Uterus (tissue), 4 donors: Measurements from ENCODE around the gene BMP6. TPM values are rescaled to one million over a fixed set of nuclear protein-coding genes. Genes with fewer than 3 reads are reported as not detected.

Experiments used
- DNase-seq, 2 donors: peaks; one replicate each; pipeline ENCODE4 v3.0.0-alpha.2; 2019 to 2020
- H3K27ac ChIP-seq, 2 donors: fragments of 200-600 bp; sonication (generic); 1 replicate in 1 of 2; 2 replicates in 1 of 2; pipeline ENCODE4 v1.5.1; 2016 to 2018
- H3K27me3 ChIP-seq, 2 donors: fragments of 200-600 bp; sonication (generic); one replicate each; pipeline ENCODE4 v1.5.1; 2018 to 2019; ENCODE audit warnings: control low read depth in 1 of 2
- H3K36me3 ChIP-seq, 2 donors: fragments of 200-600 bp; sonication (generic); one replicate each; pipeline ENCODE4 v1.5.1; 2019; ENCODE audit warnings: control low read depth in 1 of 2
- H3K4me1 ChIP-seq, 2 donors: fragments of 200-600 bp; sonication (generic); one replicate each; pipeline ENCODE4 v1.5.1; 2018 to 2019; ENCODE audit warnings: control low read depth in 1 of 2
- H3K4me3 ChIP-seq, 2 donors: fragments of 200-600 bp; sonication (generic); 1 replicate in 1 of 2; 2 replicates in 1 of 2; pipeline ENCODE4 v1.5.1; 2018 to 2019; ENCODE audit warnings: mild to moderate bottlenecking in 1 of 2
- H3K9me3 ChIP-seq, 2 donors: fragments of 200-600 bp; sonication (generic); one replicate each; pipeline ENCODE4 v1.5.1; 2019; ENCODE audit warnings: control low read depth in 1 of 2
- CTCF ChIP-seq, 4 experiments: fragments of 200-600 bp in 2 of 4; fragments of 450-650 bp in 2 of 4; sonication (generic) in 2 of 4; IDR thresholded peaks; one replicate each; pipeline ENCODE4 v1.5.1; 2016 to 2019; ENCODE audit warnings: antibody characterized with exemption in 4 of 4, mild to moderate bottlenecking in 2 of 4, moderate library complexity in 1 of 4
- POLR2A ChIP-seq, 2 donors: fragments of 450-650 bp; IDR thresholded peaks; one replicate each; pipeline ENCODE4 v1.6.1; 2016; ENCODE audit warnings: antibody characterized with exemption in 2 of 2, mild to moderate bottlenecking in 1 of 2, moderate library complexity in 1 of 2
- intact Hi-C: fragments of 100-400 bp; cut with DNase I; formaldehyde crosslinking; loops from one replicate; pipeline ENCODE4 v1.15.1; 2023; ENCODE audit warnings: low total_unique reads
- total RNA-seq, 4 donors: library from RNA; depleted of rRNA in 3 of 4; stranded (reverse); fragments of >200 nt in 3 of 4; gene quantifications; one replicate each; pipeline versions ENCODE4 v1.1.0 to v1.2.4, GENCODE V29; 2014 to 2023
- donor health status: DM: yes; HTN: yes; CAD: no.

The BMP6 gene
- total RNA-seq, 4 donors from 2014 or later = 2.2 to 8.5 (median 4.4) TPM

GRCh38 chr6:7684843-7685242 is 41.1 kb upstream of the BMP6 start:
- TF ChIP-seq POLR2A (IDR thresholded peaks at IDR 0.05) (no peak), CTCF (IDR thresholded peaks at IDR 0.05) (no peak)
- no peaks in the 10 kb centered on the region for H3K4me1 ChIP-seq
- intact Hi-C loops = no loop called here
- H3K27me3 ChIP-seq = no peaks in the 10 kb centered on the region
- no peak for DNase-seq
- H3K27ac ChIP-seq = no peak overlapping the region
- no peaks in the 10 kb centered on the region for H3K36me3 ChIP-seq
- H3K9me3 ChIP-seq = no peaks in the 10 kb centered on the region
- no peak overlapping the region for H3K4me3 ChIP-seq

- DNase-seq = no peak
- no peaks in the 10 kb centered on the region for H3K9me3 ChIP-seq
- TF ChIP-seq CTCF (IDR thresholded peaks at IDR 0.05) = no peak
- no peak for TF ChIP-seq POLR2A (IDR thresholded peaks at IDR 0.05)
- H3K36me3 ChIP-seq = no peaks in the 10 kb centered on the region
- H3K27ac ChIP-seq = no peak overlapping the region
- no peaks in the 10 kb centered on the region for H3K27me3 ChIP-seq
- H3K4me3 ChIP-seq = no peak overlapping the region
- H3K4me1 ChIP-seq = no peaks in the 10 kb centered on the region
- intact Hi-C loops = no loop called here
Measured at GRCh38 chr6:7685276-7685675, 40.6 kb upstream of the BMP6 start.

GRCh38 chr6:7687145-7688111 is 38.5 kb upstream of the BMP6 start:
- TF ChIP-seq CTCF (IDR thresholded peaks at IDR 0.05) (no peak), POLR2A (IDR thresholded peaks at IDR 0.05) (no peak)
- no peak for DNase-seq
- intact Hi-C loops = no loop called here
- Histone ChIP-seq H3K27ac (no peak overlapping the region), H3K36me3 (no peaks in the 10 kb centered on the region), H3K4me3 (no peak overlapping the region), H3K9me3 (no peaks in the 10 kb centered on the region), H3K4me1 (no peaks in the 10 kb centered on the region), H3K27me3 (no peaks in the 10 kb centered on the region)

- Histone ChIP-seq H3K27ac (no peak overlapping the region), H3K9me3 (no peaks in the 10 kb centered on the region), H3K36me3 (no peaks in the 10 kb centered on the region), H3K4me3 (no peak overlapping the region), H3K27me3 (no peaks in the 10 kb centered on the region), H3K4me1 (no peaks in the 10 kb centered on the region)
- TF ChIP-seq POLR2A (IDR thresholded peaks at IDR 0.05) = no peak
- intact Hi-C loops = no loop called here
- no peak for DNase-seq
Measured at GRCh38 chr6:7691021-7691420, 34.9 kb upstream of the BMP6 start.

GRCh38 chr6:7691675-7692452 is 34.0 kb upstream of the BMP6 start:
- TF ChIP-seq POLR2A (IDR thresholded peaks at IDR 0.05) (no peak), CTCF (IDR thresholded peaks at IDR 0.05) (no peak)
- Histone ChIP-seq H3K9me3 (no peaks in the 10 kb centered on the region), H3K4me3 (no peak overlapping the region), H3K36me3 (no peaks in the 10 kb centered on the region), H3K4me1 (no peaks in the 10 kb centered on the region), H3K27ac (no peak overlapping the region), H3K27me3 (no peaks in the 10 kb centered on the region)
- intact Hi-C loops = no loop called here
- no peak for DNase-seq
